Muscle of leg (tissue), 11 donors: ENCODE data around the gene EIF4G3. TPM values are rescaled to one million over a fixed set of nuclear protein-coding genes. Genes with fewer than 3 reads are reported as not detected.
A peak's percentile ranks its signal among the peaks of the same experiment; 100 is the strongest.
"Not testable (repeated sequence)": the region's sequence is repeated elsewhere in the genome, so short reads cannot be mapped to it uniquely, and the experiment has no call there.

ENCODE experiments used
- DNase-seq: peaks from one replicate; pipeline ENCODE4 v3.0.0; 2013
- H3K27ac ChIP-seq: one replicate; pipeline ENCODE4 v1.5.1; 2013; ENCODE audit warnings: mild to moderate bottlenecking, low read length, control low read depth
- H3K27me3 ChIP-seq: one replicate; pipeline ENCODE4 v1.6.1; 2013; ENCODE audit warnings: low read length; ENCODE audit not compliant: control insufficient read depth, insufficient read depth
- H3K36me3 ChIP-seq: one replicate; pipeline ENCODE4 v1.6.1; 2013; ENCODE audit warnings: low read length; ENCODE audit not compliant: control insufficient read depth, insufficient read depth
- H3K4me1 ChIP-seq: one replicate; pipeline ENCODE4 v1.6.1; 2013; ENCODE audit warnings: low read length; ENCODE audit not compliant: control insufficient read depth, insufficient read depth
- H3K4me3 ChIP-seq: one replicate; pipeline ENCODE4 v1.5.1; 2013; ENCODE audit warnings: low read length, control low read depth
- H3K9me3 ChIP-seq: replicated peaks from 2 replicates; pipeline ENCODE4 v1.6.1; 2013; ENCODE audit warnings: low read depth, low read length; ENCODE audit not compliant: control insufficient read depth
- WGBS: methylation state at CpG from one replicate; pipeline ENCODE4 v1.1.5; 2013; ENCODE audit warnings: missing lambda C conversion rate; ENCODE audit not compliant: insufficient coverage; 5-methylcytosine and 5-hydroxymethylcytosine counted together
- polyA plus RNA-seq, 8 donors: library from polyadenylated mRNA; unstranded; fragments of 120-200 nt; gene quantifications; one replicate each; pipeline versions ENCODE4 v1.2.1 to v1.2.3, GENCODE V29; 2013; ENCODE audit warnings: inconsistent platforms in 1 of 8, low replicate concordance in 1 of 8; ENCODE audit not compliant: insufficient read length in 8 of 8, insufficient read depth in 1 of 8
- total RNA-seq: library from RNA; stranded (reverse); fragments of 120-200 nt; gene quantifications from one replicate; pipeline ENCODE4 v1.2.4, GENCODE V29; 2013

EIF4G3 gene
- total and polyA plus RNA-seq, 9 donors: 23.4 to 42.0 (median 34.0) TPM

- Histone ChIP-seq H3K4me3 (no peak overlapping the region), H3K27ac (no peak overlapping the region), H3K4me1 (no peaks in the 10 kb centered on the region), H3K27me3 (no peaks in the 10 kb centered on the region), H3K9me3 (no peaks in the 10 kb centered on the region), H3K36me3 (peaks cover 4% of the 10 kb centered on the region)
- peak; percentile 5 for DNase-seq
- WGBS: 33% methylated on average over 1 of the region's 1 CpG
Measured at GRCh38 chr1:20871419-20871818, 305.3 kb downstream of the EIF4G3 start.

DNA sequence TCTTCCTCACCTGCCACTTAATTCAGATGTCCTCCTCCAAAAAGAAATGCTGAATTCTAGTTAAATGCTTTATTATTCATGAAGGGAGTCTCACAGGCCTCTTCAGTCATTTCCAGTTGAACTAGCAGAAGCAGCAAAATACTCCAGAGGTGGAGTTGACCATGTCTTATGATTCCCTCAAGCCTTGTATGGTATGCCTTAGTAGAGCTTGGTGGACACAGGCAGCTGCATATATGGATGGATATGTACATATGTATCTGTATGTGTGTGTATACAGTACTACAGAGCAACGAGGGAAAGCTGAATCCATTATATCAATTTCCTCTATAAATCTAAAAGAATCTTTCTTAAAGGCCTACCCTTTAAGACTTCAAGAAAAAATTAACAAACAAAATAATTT lies 306.0 kb downstream of the EIF4G3 start:
- no CpG with 5 or more reads among the region's 1 CpG for WGBS
- H3K9me3 ChIP-seq: no peaks in the 10 kb centered on the region
- H3K36me3 ChIP-seq: peaks cover under 1% of the 10 kb centered on the region
- no peaks in the 10 kb centered on the region for H3K4me1 ChIP-seq
- DNase-seq: no peak
- H3K27ac ChIP-seq: no peak overlapping the region
- no peak overlapping the region for H3K4me3 ChIP-seq
- H3K27me3 ChIP-seq: no peaks in the 10 kb centered on the region

GRCh38 chr1:20868263-20868662 lies 308.4 kb downstream of the EIF4G3 start:
- WGBS: 92% methylated on average over 2 of the region's 2 CpGs
- DNase-seq: no peak
- H3K27ac ChIP-seq: no peak overlapping the region
- no peaks in the 10 kb centered on the region for H3K27me3 ChIP-seq
- H3K36me3 ChIP-seq: peaks cover 11% of the 10 kb centered on the region
- no peaks in the 10 kb centered on the region for H3K4me1 ChIP-seq
- H3K4me3 ChIP-seq: no peak overlapping the region
- no peaks in the 10 kb centered on the region for H3K9me3 ChIP-seq

GRCh38 chr1:20867847-20868246 lies 308.9 kb downstream of the EIF4G3 start:
- DNase-seq: no peak
- no peak overlapping the region for H3K4me3 ChIP-seq
- peaks cover 14% of the 10 kb centered on the region for H3K36me3 ChIP-seq
- H3K9me3 ChIP-seq: no peaks in the 10 kb centered on the region
- no peaks in the 10 kb centered on the region for H3K4me1 ChIP-seq
- no peak overlapping the region for H3K27ac ChIP-seq
- H3K27me3 ChIP-seq: no peaks in the 10 kb centered on the region

DNA sequence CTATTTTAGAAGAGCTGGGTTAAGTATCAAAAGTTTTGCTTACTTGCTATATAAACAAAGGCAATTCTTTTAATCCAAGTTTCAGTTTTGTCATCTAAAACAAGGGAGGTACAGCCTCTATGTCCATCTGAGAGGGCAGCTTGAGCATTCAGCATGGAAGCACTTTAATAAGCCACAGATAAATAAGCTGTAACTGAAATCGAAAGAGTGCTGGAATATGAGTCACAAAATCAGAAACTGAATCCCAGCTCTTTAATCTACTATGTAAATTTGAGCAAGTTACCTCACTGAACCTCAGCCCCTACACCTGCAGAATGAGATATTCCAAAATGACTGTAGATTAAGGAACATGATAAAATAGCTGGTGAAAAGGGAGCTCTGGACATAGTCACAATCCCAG lies 309.6 kb downstream of the EIF4G3 start:
- no peak overlapping the region for H3K27ac ChIP-seq
- H3K9me3 ChIP-seq: no peaks in the 10 kb centered on the region
- no CpG with 5 or more reads among the region's 1 CpG for WGBS
- H3K27me3 ChIP-seq: no peaks in the 10 kb centered on the region
- H3K4me3 ChIP-seq: no peak overlapping the region
- no peaks in the 10 kb centered on the region for H3K4me1 ChIP-seq
- DNase-seq: no peak
- peaks cover 17% of the 10 kb centered on the region for H3K36me3 ChIP-seq

- H3K27me3 ChIP-seq: no peaks in the 10 kb centered on the region
- no peak for DNase-seq
- H3K27ac ChIP-seq: no peak overlapping the region
- peaks cover 22% of the 10 kb centered on the region for H3K36me3 ChIP-seq
- H3K4me1 ChIP-seq: no peaks in the 10 kb centered on the region
- no peaks in the 10 kb centered on the region for H3K9me3 ChIP-seq
- 100% methylated on average over 1 of the region's 2 CpGs for WGBS
- H3K4me3 ChIP-seq: no peak overlapping the region
Measured at GRCh38 chr1:20865001-20865400, 311.7 kb downstream of the EIF4G3 start.

DNA sequence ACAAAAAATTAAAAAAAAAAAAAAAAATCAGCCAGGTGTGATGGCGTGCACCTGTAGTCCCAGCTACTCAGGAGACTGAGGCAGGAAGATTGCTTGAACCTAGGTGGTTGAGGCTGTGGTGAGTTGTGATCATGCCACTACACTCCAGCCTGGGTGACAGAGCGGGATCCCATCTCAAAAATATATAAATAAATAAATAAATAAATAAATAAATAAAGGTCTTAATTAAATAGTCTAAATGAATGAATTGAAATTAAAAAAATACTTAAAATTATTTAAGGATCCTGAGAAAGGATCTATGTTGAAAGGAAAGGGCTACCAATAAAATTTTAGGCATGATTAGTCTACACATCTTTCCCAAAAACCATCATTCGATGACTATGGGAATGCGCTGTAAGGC lies 322.2 kb downstream of the EIF4G3 start:
- H3K4me3 ChIP-seq: no peak overlapping the region
- H3K36me3 ChIP-seq: peaks cover 32% of the 10 kb centered on the region
- H3K27me3 ChIP-seq: no peaks in the 10 kb centered on the region
- DNase-seq: no peak
- no peaks in the 10 kb centered on the region for H3K9me3 ChIP-seq
- H3K27ac ChIP-seq: no peak overlapping the region
- 100% methylated on average over 2 of the region's 4 CpGs for WGBS
- H3K4me1 ChIP-seq: no peaks in the 10 kb centered on the region

DNA sequence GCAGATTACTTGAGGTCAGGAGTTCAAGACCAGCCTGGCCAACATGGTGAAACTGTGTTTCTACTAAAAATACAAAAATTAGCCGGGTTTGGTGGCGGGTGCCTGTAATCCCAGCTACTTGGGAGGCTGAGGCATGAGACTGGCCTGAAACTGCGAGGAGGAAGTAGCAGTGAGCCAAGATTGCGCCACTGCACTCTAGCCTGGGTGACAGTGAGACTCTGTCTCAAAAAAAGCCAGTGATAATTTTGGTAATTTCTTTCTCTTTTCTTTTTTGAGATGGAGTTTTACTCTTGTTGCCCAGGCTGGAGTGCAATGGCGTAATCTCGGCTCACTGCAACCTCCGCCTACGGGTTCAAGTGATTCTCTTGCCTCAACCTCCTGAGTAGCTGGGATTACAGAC lies 324.9 kb downstream of the EIF4G3 start:
- 83% methylated on average over 8 of the region's 8 CpGs for WGBS
- not testable (repeated sequence) for H3K27ac ChIP-seq, H3K27me3 ChIP-seq, H3K4me3 ChIP-seq, H3K9me3 ChIP-seq, H3K4me1 ChIP-seq
- DNase-seq: peak; percentile 18
- H3K36me3 ChIP-seq: peaks cover 34% of the 10 kb centered on the region

DNA sequence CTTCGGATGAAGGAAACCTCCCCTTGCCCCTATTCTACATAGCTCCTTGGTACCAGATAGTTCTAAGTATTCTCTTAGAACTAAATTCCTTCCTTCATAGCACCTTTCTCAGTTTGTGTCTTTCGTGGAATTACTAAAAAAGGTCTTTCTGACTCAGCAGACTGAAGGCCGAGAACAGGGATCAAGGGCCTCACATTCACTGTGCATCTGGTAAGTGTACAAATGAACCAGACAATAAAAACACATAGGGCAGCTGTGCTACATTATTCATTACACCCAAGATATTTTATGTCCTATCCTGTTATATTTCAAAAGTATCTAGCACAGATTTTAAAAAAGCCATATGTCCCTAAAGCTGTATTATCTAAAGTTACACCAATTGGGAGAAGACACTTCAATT lies 326.7 kb downstream of the EIF4G3 start:
- Histone ChIP-seq H3K36me3 (peaks cover 37% of the 10 kb centered on the region), H3K9me3 (no peaks in the 10 kb centered on the region), H3K4me1 (no peaks in the 10 kb centered on the region), H3K27me3 (no peaks in the 10 kb centered on the region), H3K27ac (no peak overlapping the region), H3K4me3 (no peak overlapping the region)
- no peak for DNase-seq
- 80% methylated on average over 1 of the region's 3 CpGs for WGBS

GRCh38 chr1:20849100-20849499 lies 327.6 kb downstream of the EIF4G3 start:
- peaks cover 34% of the 10 kb centered on the region for H3K36me3 ChIP-seq

DNA sequence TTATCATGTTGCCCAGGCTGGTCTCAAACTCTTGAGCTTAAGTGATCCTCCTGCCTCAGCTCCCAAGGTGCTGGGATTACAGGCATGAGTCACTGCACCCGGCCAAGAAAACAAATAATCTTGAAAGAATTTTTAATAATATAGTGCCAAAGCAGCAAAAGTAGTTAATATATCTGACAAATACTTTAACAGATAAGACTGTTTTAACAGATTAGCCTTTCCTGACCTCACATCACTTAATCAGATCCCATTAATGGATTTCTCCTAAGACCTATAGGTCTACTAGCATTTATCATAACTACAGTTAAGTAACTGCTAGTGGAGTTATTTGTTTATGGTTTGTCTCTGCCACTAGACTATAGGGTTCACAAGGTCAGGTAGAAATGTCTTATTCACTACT lies 328.5 kb downstream of the EIF4G3 start:
- Histone ChIP-seq H3K27ac (no peak overlapping the region), H3K9me3 (no peaks in the 10 kb centered on the region), H3K4me1 (no peaks in the 10 kb centered on the region), H3K27me3 (no peaks in the 10 kb centered on the region), H3K4me3 (no peak overlapping the region), H3K36me3 (peaks cover 28% of the 10 kb centered on the region)
- WGBS: no CpG with 5 or more reads among the region's 1 CpG
- no peak for DNase-seq

More at GRCh38 chr1:20849100-20849499, 327.6 kb downstream of the EIF4G3 start:
- no peak for DNase-seq
- no peak overlapping the region for H3K4me3 ChIP-seq
- no CpG with 5 or more reads among the region's 2 CpGs for WGBS
- H3K27ac ChIP-seq: no peak overlapping the region
- no peaks in the 10 kb centered on the region for H3K9me3 ChIP-seq
- H3K4me1 ChIP-seq: no peaks in the 10 kb centered on the region
- H3K27me3 ChIP-seq: no peaks in the 10 kb centered on the region
